Measurements from ENCODE around the gene BCL11A. TPM values are rescaled to one million over a fixed set of nuclear protein-coding genes. Genes with fewer than 3 reads are reported as not detected.

BCL11A gene
- total and polyA plus RNA-seq, 2 of the 13 experiments (the other 11 are each of a cell fraction or from before 2014, with no cell fraction given), result not detected

- TF ChIP-seq PRPF4 (IDR thresholded peaks at IDR 0.05; ENCODE audit: low read depth, low read length, poor library complexity, severe bottlenecking), result no peak
- 0 out of 2 replicates have a peak, but pooled peaks have one; percentile 25 for TF ChIP-seq ZBTB43 (CRISPR knock-in tag; conservative IDR thresholded peaks at IDR 0.05)
- no peak for TF ChIP-seq BHLHE40 (IDR thresholded peaks at IDR 0.05; ENCODE audit: low read length)
- no peak for TF ChIP-seq ZNF414 (CRISPR knock-in tag; IDR thresholded peaks at IDR 0.05)
- TF ChIP-seq RFXANK (CRISPR knock-in tag; IDR thresholded peaks at IDR 0.05), result 0 out of 2 replicates have a peak, but pooled peaks have one; percentile 39
- TF ChIP-seq AHR (CRISPR knock-in tag; IDR thresholded peaks at IDR 0.05), result no peak
- TF ChIP-seq CCDC6 (CRISPR knock-in tag; IDR thresholded peaks at IDR 0.05), result 0 out of 2 replicates have a peak, but pooled peaks have one; percentile 31
- TF ChIP-seq PAF1 (CRISPR knock-in tag; IDR thresholded peaks at IDR 0.05), result no peak
- 0 out of 2 replicates have a peak, but pooled peaks have one; percentile 49 for TF ChIP-seq ZSCAN31 (CRISPR knock-in tag; IDR thresholded peaks at IDR 0.05; ENCODE audit: low read depth)
- no peak for TF ChIP-seq KDM5B (CRISPR knock-in tag; IDR thresholded peaks at IDR 0.05; ENCODE audit: borderline replicate concordance)
- TF ChIP-seq MTF1 (CRISPR knock-in tag; IDR thresholded peaks at IDR 0.05), result no peak
- TF ChIP-seq ZMAT5 (CRISPR knock-in tag; IDR thresholded peaks at IDR 0.05; ENCODE audit: borderline replicate concordance, low read depth), result no peak
- TF ChIP-seq RAD21 (CRISPR knock-in tag; IDR thresholded peaks at IDR 0.05), result no peak
- no peak for TF ChIP-seq TBL1XR1 (IDR thresholded peaks at IDR 0.05; ENCODE audit: borderline replicate concordance, low read length, partially characterized antibody)
- TF ChIP-seq PHF21A (CRISPR knock-in tag; IDR thresholded peaks at IDR 0.05), result peak; percentile 40; the same call in 1 of the 2 replicates
- TF ChIP-seq ZNF550 (CRISPR knock-in tag; IDR thresholded peaks at IDR 0.05; ENCODE audit: borderline replicate concordance), result no peak
- no peak for TF ChIP-seq FOXM1 (CRISPR knock-in tag; IDR thresholded peaks at IDR 0.05)
- TF ChIP-seq SAP130 (CRISPR knock-in tag; IDR thresholded peaks at IDR 0.05; ENCODE audit: low read depth), result peak; percentile 72
- TF ChIP-seq ZNF160 (CRISPR knock-in tag; IDR thresholded peaks at IDR 0.05), result no peak
- no peak; the same call in 1 of the 2 replicates for TF ChIP-seq ZNF605 (CRISPR knock-in tag; IDR thresholded peaks at IDR 0.05)
- no peak for TF ChIP-seq ZNF225 (CRISPR knock-in tag; IDR thresholded peaks at IDR 0.05)
- no peak for TF ChIP-seq ZHX1 (CRISPR knock-in tag; IDR thresholded peaks at IDR 0.05; ENCODE audit: low read depth)
- no peak for TF ChIP-seq NONO (IDR thresholded peaks at IDR 0.05)
- no peak for TF ChIP-seq NONO (CRISPR knock-in tag; conservative IDR thresholded peaks at IDR 0.05)
- no peak for TF ChIP-seq SNAPC2 (CRISPR knock-in tag; IDR thresholded peaks at IDR 0.05)
- no peak for TF ChIP-seq NPAS2 (CRISPR knock-in tag; IDR thresholded peaks at IDR 0.05; ENCODE audit: borderline replicate concordance)
- TF ChIP-seq RXRA (CRISPR knock-in tag; IDR thresholded peaks at IDR 0.05), result peak; percentile 83; the same call in 1 of the 2 replicates
- peak; percentile 74 for TF ChIP-seq ELF3 (CRISPR knock-in tag; IDR thresholded peaks at IDR 0.05)
These were observed 73.2 kb downstream of the BCL11A start (continued) for GRCh38 chr2:60480089-60480773.

Data from HepG2 (cell line).